Measurements from ENCODE around the gene PLB1.
"Not testable (repeated sequence)": the region's sequence is repeated elsewhere in the genome, so short reads cannot be mapped to it uniquely, and the experiment has no call there.

The PLB1 gene

DNA sequence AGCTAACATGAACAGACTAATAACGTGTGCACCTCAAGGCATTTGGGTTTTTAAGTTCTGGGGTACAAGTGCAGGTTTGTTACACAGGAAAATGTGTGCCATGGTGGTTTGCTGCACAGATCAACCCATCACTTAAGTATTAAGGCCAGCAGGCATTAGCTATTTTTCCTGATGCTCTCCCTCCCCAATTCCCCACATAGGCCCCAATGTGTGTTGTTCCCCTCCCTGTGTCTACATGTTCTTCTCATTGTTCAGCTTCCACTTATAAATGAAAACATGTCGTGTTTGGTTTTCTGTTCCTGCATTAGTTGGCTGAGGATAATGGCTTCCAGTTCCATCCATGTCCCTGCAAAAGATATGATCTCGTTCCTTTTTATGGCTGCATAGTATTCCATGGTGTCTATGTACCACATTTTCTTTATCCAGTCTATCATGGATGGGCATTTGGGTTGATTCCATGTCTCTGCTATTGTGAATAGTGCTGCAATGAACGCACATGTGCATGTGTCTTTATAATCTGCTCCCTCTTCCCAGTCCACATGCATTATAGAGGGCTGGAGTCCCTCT lies 170.0 kb downstream of the PLB1 start:
- not testable (repeated sequence) for H3K9me3 ChIP-seq (ENCODE audit: control insufficient read depth in 5 of 5, low read length in 5 of 5); H3K9ac ChIP-seq (ENCODE audit: low read length in 5 of 5); H3K27me3 ChIP-seq (ENCODE audit: control insufficient read depth in 5 of 5, insufficient read depth in 4 of 5, low read length in 5 of 5); H3K4me3 ChIP-seq (ENCODE audit: low read depth in 1 of 5, low read length in 5 of 5); H3K27ac ChIP-seq (ENCODE audit: low read depth, low read length); H3K36me3 ChIP-seq (ENCODE audit: control insufficient read depth in 5 of 5, insufficient read depth in 5 of 5, low read length in 5 of 5)
- H3K4me1 ChIP-seq (ENCODE audit: control insufficient read depth in 5 of 5, insufficient read depth in 5 of 5, low read length in 5 of 5), result peaks cover 0 to 16% (median 9%) of the 10 kb centered on the region in 5 donors

- Histone ChIP-seq H3K36me3 (ENCODE audit: control insufficient read depth in 5 of 5, insufficient read depth in 5 of 5, low read length in 5 of 5) (no peaks in the 10 kb centered on the region), H3K4me3 (ENCODE audit: low read depth in 1 of 5, low read length in 5 of 5) (no peak overlapping the region), H3K9me3 (ENCODE audit: control insufficient read depth in 5 of 5, low read length in 5 of 5) (no peaks in the 10 kb centered on the region), H3K9ac (ENCODE audit: low read length in 5 of 5) (no peak overlapping the region), H3K4me1 (ENCODE audit: control insufficient read depth in 5 of 5, insufficient read depth in 5 of 5, low read length in 5 of 5) (peaks cover 0 to 10% (median 5%) of the 10 kb centered on the region in 5 donors), H3K27ac (ENCODE audit: low read depth, low read length) (no peak overlapping the region), H3K27me3 (ENCODE audit: control insufficient read depth in 5 of 5, insufficient read depth in 4 of 5, low read length in 5 of 5) (no peaks in the 10 kb centered on the region)
Observed at GRCh38 chr2:28666496-28667184, 170.8 kb downstream of the PLB1 start.

GRCh38 chr2:28667261-28667660 lies 171.4 kb downstream of the PLB1 start:
- Histone ChIP-seq H3K4me3 (ENCODE audit: low read depth in 1 of 5, low read length in 5 of 5) (no peak overlapping the region), H3K9ac (ENCODE audit: low read length in 5 of 5) (no peak overlapping the region), H3K27ac (ENCODE audit: low read depth, low read length) (no peak overlapping the region), H3K36me3 (ENCODE audit: control insufficient read depth in 5 of 5, insufficient read depth in 5 of 5, low read length in 5 of 5) (no peaks in the 10 kb centered on the region), H3K9me3 (ENCODE audit: control insufficient read depth in 5 of 5, low read length in 5 of 5) (no peaks in the 10 kb centered on the region), H3K27me3 (ENCODE audit: control insufficient read depth in 5 of 5, insufficient read depth in 4 of 5, low read length in 5 of 5) (no peaks in the 10 kb centered on the region), H3K4me1 (ENCODE audit: control insufficient read depth in 5 of 5, insufficient read depth in 5 of 5, low read length in 5 of 5) (peaks cover 0 to 9% (median 2%) of the 10 kb centered on the region in 5 donors)

DNA sequence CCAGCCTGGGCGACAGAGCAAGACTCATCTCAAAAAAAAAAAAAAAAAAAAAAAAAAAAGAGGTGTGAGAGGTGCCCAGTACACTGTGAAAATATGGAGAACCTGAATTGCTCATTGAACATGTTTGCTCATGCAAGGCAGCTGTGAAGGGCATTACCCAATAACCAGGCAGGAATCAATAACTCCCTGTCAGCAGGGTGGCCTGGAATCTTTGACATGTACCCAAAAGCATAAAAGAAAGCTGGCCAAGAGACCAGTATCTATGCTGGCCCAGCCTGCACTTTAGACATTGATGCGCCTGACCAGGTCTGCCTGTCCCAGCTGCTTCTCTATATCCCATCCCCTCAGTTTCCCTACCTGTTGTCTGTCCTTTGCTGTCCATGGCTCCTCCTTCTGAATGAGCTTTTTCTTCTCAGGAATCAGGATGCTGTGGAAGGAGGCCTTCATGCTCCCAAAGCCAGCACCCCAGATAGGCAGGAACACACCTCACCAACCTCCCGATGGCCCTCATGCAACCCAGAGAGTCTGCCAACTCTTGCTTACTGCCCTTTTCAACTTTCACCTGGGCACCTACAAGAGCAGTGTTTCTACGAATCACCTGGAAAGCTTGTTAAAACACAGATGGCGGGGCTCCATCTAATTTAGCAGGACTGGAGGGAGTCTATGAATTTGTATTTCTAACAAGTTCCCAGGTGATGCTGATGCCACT lies 172.4 kb downstream of the PLB1 start:
- H3K27ac ChIP-seq (ENCODE audit: low read depth, low read length), result no peak overlapping the region
- H3K4me1 ChIP-seq (ENCODE audit: control insufficient read depth in 5 of 5, insufficient read depth in 5 of 5, low read length in 5 of 5), result peaks cover 0 to 9% (median 2%) of the 10 kb centered on the region in 5 donors

DNA sequence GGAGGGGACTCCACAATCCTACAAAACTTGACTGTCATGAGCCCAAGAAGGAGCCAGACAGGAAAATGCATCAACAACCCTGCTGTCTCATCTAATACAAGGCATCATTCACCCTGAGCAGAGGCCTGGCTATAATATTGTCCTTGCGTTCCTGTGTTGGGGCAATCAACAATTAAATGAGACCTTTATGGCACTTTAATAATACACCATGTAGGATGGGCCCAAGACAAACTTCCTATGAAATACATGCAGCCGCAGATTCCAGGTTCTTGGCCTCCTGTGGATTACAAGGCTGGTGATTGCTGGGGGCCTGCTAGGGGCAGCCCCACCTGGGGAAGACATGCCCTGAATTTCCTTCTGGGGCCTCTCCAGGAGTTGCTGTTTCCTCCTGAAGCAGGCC lies 173.0 kb downstream of the PLB1 start:
- H3K36me3 ChIP-seq (ENCODE audit: control insufficient read depth in 5 of 5, insufficient read depth in 5 of 5, low read length in 5 of 5), result no peaks in the 10 kb centered on the region
- no peaks in the 10 kb centered on the region for H3K27me3 ChIP-seq (ENCODE audit: control insufficient read depth in 5 of 5, insufficient read depth in 4 of 5, low read length in 5 of 5)
- no peak overlapping the region for H3K27ac ChIP-seq (ENCODE audit: low read depth, low read length)
- peaks cover 0 to 9% (median 2%) of the 10 kb centered on the region in 5 donors for H3K4me1 ChIP-seq (ENCODE audit: control insufficient read depth in 5 of 5, insufficient read depth in 5 of 5, low read length in 5 of 5)
- no peak overlapping the region for H3K4me3 ChIP-seq (ENCODE audit: low read depth in 1 of 5, low read length in 5 of 5)
- no peaks in the 10 kb centered on the region for H3K9me3 ChIP-seq (ENCODE audit: control insufficient read depth in 5 of 5, low read length in 5 of 5)
- H3K9ac ChIP-seq (ENCODE audit: low read length in 5 of 5), result no peak overlapping the region

More for the DNA sequence above, 172.4 kb downstream of the PLB1 start:
- Histone ChIP-seq H3K4me3 (ENCODE audit: low read depth in 1 of 5, low read length in 5 of 5) (no peak overlapping the region), H3K9me3 (ENCODE audit: control insufficient read depth in 5 of 5, low read length in 5 of 5) (no peaks in the 10 kb centered on the region), H3K36me3 (ENCODE audit: control insufficient read depth in 5 of 5, insufficient read depth in 5 of 5, low read length in 5 of 5) (no peaks in the 10 kb centered on the region), H3K27me3 (ENCODE audit: control insufficient read depth in 5 of 5, insufficient read depth in 4 of 5, low read length in 5 of 5) (no peaks in the 10 kb centered on the region), H3K9ac (ENCODE audit: low read length in 5 of 5) (no peak overlapping the region)

DNA sequence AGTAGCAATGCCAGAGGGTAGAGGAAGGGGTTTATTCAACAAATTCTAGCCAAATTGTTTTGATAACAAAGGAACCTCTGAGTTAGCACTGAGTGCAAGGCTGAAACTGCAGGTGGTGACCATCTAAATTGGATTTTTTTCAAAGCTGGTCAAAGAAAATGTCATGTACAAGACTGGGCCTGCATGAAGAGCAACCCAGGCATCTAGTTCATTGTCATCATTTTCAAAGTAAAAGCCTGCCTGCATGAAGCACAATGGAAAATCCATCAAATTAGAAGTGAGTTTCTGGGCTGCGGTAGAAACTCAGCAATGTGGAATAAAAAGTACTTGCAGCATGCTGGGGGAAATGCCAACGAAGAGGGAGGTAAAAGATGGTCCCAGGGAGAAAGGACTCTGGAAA lies 175.0 kb downstream of the PLB1 start:
- Histone ChIP-seq H3K4me1 (ENCODE audit: control insufficient read depth in 5 of 5, insufficient read depth in 5 of 5, low read length in 5 of 5) (peaks cover 0 to 4% (median 0%) of the 10 kb centered on the region in 5 donors), H3K9me3 (ENCODE audit: control insufficient read depth in 5 of 5, low read length in 5 of 5) (no peaks in the 10 kb centered on the region), H3K27ac (ENCODE audit: low read depth, low read length) (no peak overlapping the region), H3K36me3 (ENCODE audit: control insufficient read depth in 5 of 5, insufficient read depth in 5 of 5, low read length in 5 of 5) (no peaks in the 10 kb centered on the region), H3K9ac (ENCODE audit: low read length in 5 of 5) (no peak overlapping the region), H3K4me3 (ENCODE audit: low read depth in 1 of 5, low read length in 5 of 5) (no peak overlapping the region), H3K27me3 (ENCODE audit: control insufficient read depth in 5 of 5, insufficient read depth in 4 of 5, low read length in 5 of 5) (no peaks in the 10 kb centered on the region)

- Histone ChIP-seq H3K4me3 (ENCODE audit: low read depth in 1 of 5, low read length in 5 of 5) (no peak overlapping the region), H3K9me3 (ENCODE audit: control insufficient read depth in 5 of 5, low read length in 5 of 5) (no peaks in the 10 kb centered on the region), H3K4me1 (ENCODE audit: control insufficient read depth in 5 of 5, insufficient read depth in 5 of 5, low read length in 5 of 5) (peaks cover 0 to 4% (median 2%) of the 10 kb centered on the region in 5 donors), H3K9ac (ENCODE audit: low read length in 5 of 5) (no peak overlapping the region), H3K36me3 (ENCODE audit: control insufficient read depth in 5 of 5, insufficient read depth in 5 of 5, low read length in 5 of 5) (no peaks in the 10 kb centered on the region), H3K27ac (ENCODE audit: low read depth, low read length) (no peak overlapping the region), H3K27me3 (ENCODE audit: control insufficient read depth in 5 of 5, insufficient read depth in 4 of 5, low read length in 5 of 5) (peaks cover 0 to 3% (median 0%) of the 10 kb centered on the region in 5 donors)
Observed at GRCh38 chr2:28673338-28673737, 177.5 kb downstream of the PLB1 start.

DNA sequence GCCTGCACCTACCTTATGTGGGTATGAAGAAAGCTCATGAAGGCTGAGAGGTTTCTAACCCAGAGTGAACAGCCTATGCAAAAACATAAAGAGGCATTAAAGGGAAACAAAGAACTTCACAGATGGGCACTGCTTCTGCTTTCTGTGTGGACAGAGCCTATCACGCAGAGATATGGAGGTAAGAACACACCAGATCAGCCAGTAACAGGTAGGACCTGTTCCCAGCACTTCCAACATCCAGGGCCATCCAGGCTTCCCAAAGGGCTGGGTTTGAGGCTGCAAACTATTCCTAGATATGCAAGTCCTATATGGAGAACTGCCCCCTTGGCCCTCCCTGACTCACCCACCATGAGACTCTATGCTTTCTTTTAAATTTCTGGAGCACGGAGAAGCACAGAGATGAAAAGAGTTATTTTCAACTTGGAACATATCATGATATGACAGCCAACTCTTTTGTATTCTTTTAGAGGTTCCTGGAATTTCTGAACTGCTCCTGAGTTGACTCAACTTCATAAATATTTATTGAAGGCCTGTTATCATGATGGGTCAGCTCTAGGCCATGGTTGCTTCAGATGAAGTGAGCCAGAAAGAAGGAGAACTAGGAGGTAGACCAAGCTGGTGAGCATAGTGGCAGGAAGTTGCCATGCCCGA lies 178.3 kb downstream of the PLB1 start:
- Histone ChIP-seq H3K4me3 (ENCODE audit: low read depth in 1 of 5, low read length in 5 of 5) (no peak overlapping the region), H3K27ac (ENCODE audit: low read depth, low read length) (no peak overlapping the region), H3K36me3 (ENCODE audit: control insufficient read depth in 5 of 5, insufficient read depth in 5 of 5, low read length in 5 of 5) (no peaks in the 10 kb centered on the region)

DNA sequence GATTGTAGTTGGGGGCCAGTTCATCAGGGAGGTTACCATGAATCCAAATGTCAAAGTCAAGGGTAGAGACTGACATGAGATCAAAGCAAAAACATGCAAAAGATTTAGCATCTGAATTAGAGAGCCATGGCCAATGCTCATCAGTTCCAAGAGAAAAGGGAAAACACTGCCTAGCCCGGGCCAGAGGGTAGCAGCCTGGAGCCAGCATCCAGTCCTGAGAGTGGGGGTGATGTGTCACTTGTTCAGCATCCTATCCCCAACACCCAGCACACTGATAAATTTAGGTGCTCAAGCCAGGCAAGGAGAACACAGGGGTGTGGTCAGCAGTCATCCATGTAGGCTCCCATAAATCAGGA lies 178.8 kb downstream of the PLB1 start:
- H3K27me3 ChIP-seq (ENCODE audit: control insufficient read depth in 5 of 5, insufficient read depth in 4 of 5, low read length in 5 of 5), result peaks cover 0 to 3% (median 0%) of the 10 kb centered on the region in 5 donors
- no peaks in the 10 kb centered on the region for H3K36me3 ChIP-seq (ENCODE audit: control insufficient read depth in 5 of 5, insufficient read depth in 5 of 5, low read length in 5 of 5)
- no peak overlapping the region for H3K27ac ChIP-seq (ENCODE audit: low read depth, low read length)
- no peak overlapping the region for H3K4me3 ChIP-seq (ENCODE audit: low read depth in 1 of 5, low read length in 5 of 5)
- no peak overlapping the region for H3K9ac ChIP-seq (ENCODE audit: low read length in 5 of 5)
- H3K4me1 ChIP-seq (ENCODE audit: control insufficient read depth in 5 of 5, insufficient read depth in 5 of 5, low read length in 5 of 5), result peaks cover 0 to 10% (median 4%) of the 10 kb centered on the region in 5 donors
- no peaks in the 10 kb centered on the region for H3K9me3 ChIP-seq (ENCODE audit: control insufficient read depth in 5 of 5, low read length in 5 of 5)

More for the DNA sequence above, 178.3 kb downstream of the PLB1 start:
- no peak overlapping the region for H3K9ac ChIP-seq (ENCODE audit: low read length in 5 of 5)
- no peaks in the 10 kb centered on the region for H3K9me3 ChIP-seq (ENCODE audit: control insufficient read depth in 5 of 5, low read length in 5 of 5)
- peaks cover 0 to 3% (median 0%) of the 10 kb centered on the region in 5 donors for H3K27me3 ChIP-seq (ENCODE audit: control insufficient read depth in 5 of 5, insufficient read depth in 4 of 5, low read length in 5 of 5)
- H3K4me1 ChIP-seq (ENCODE audit: control insufficient read depth in 5 of 5, insufficient read depth in 5 of 5, low read length in 5 of 5), result peaks cover 0 to 10% (median 4%) of the 10 kb centered on the region in 5 donors

All from subcutaneous abdominal adipose tissue (tissue), 5 donors.